Neural progenitor cell (in vitro differentiated cells): ENCODE measurements around the gene RIPOR1. TPM values are rescaled to one million over a fixed set of nuclear protein-coding genes. Genes with fewer than 3 reads are reported as not detected.

Source experiments
- DNase-seq: peaks from one replicate; pipeline ENCODE4 v3.0.0-alpha.2; 2016; ENCODE audit warnings: low spot score
- H2AFZ ChIP-seq: fragments of 200-600 bp; sonication (generic); replicated peaks from 2 replicates; pipeline ENCODE4 v1.6.1; 2016; ENCODE audit warnings: antibody characterized with exemption
- H3F3A ChIP-seq: fragments of 200-600 bp; sonication (generic); 2 replicates; pipeline ENCODE4 v1.6.1; 2016; ENCODE audit warnings: antibody characterized with exemption, low read depth
- H3K27ac ChIP-seq: fragments of 200-600 bp; sonication (generic); 2 replicates; pipeline ENCODE4 v1.5.1; 2016; ENCODE audit warnings: mild to moderate bottlenecking
- H3K27me3 ChIP-seq: fragments of 200-600 bp; sonication (generic); 2 replicates; pipeline ENCODE4 v1.6.1; 2016; ENCODE audit warnings: mild to moderate bottlenecking, moderate library complexity
- H3K36me3 ChIP-seq: fragments of 200-600 bp; sonication (generic); 2 replicates; pipeline ENCODE4 v1.5.1; 2016
- H3K4me1 ChIP-seq: fragments of 200-600 bp; sonication (generic); 2 replicates; pipeline ENCODE4 v1.6.1; 2016; ENCODE audit warnings: mixed run types
- H3K4me2 ChIP-seq: fragments of 200-600 bp; sonication (generic); 2 replicates; pipeline ENCODE4 v1.6.1; 2016
- H3K4me3 ChIP-seq: fragments of 200-600 bp; sonication (generic); 2 replicates; pipeline ENCODE4 v1.5.1; 2016
- H3K79me2 ChIP-seq: fragments of 200-600 bp; sonication (generic); 2 replicates; pipeline ENCODE4 v1.6.1; 2016; ENCODE audit warnings: low read depth
- H3K9ac ChIP-seq: fragments of 200-600 bp; sonication (generic); 2 replicates; pipeline ENCODE4 v1.6.1; 2016
- H3K9me3 ChIP-seq: fragments of 200-600 bp; sonication (generic); 2 replicates; pipeline ENCODE4 v1.5.1; 2016; ENCODE audit warnings: low read depth
- H4K20me1 ChIP-seq: fragments of 200-600 bp; sonication (generic); 2 replicates; pipeline ENCODE4 v1.6.1; 2016; ENCODE audit warnings: low read depth
- H3K27ac Mint-ChIP-seq: 3 replicates; pipeline ENCODE4 v1.8.0; 2021; ENCODE audit warnings: mixed read lengths
- H3K27me3 Mint-ChIP-seq: 2 replicates; pipeline ENCODE4 v1.8.0; 2022; ENCODE audit warnings: low read depth, mild to moderate bottlenecking, inconsistent platforms, moderate library complexity, mixed read lengths; ENCODE audit not compliant: insufficient read depth
- H3K36me3 Mint-ChIP-seq: 3 replicates; pipeline ENCODE4 v1.8.0; 2021; ENCODE audit warnings: mixed read lengths
- H3K4me1 Mint-ChIP-seq: 3 replicates; pipeline ENCODE4 v1.8.0; 2021; ENCODE audit warnings: mixed read lengths
- H3K4me3 Mint-ChIP-seq: 3 replicates; pipeline ENCODE4 v1.8.0; 2021; ENCODE audit warnings: mild to moderate bottlenecking, moderate library complexity, mixed read lengths
- H3K9me3 Mint-ChIP-seq: 3 replicates; pipeline ENCODE4 v1.8.0; 2020; ENCODE audit warnings: mixed read lengths
- CTCF ChIP-seq: fragments of 200-600 bp; sonication (generic); IDR thresholded peaks from 2 replicates; pipeline ENCODE4 v1.5.1; 2017; ENCODE audit warnings: antibody characterized with exemption, mild to moderate bottlenecking
- EZH2 ChIP-seq: fragments of 200-600 bp; sonication (generic); IDR thresholded peaks from 2 replicates; pipeline ENCODE4 v1.6.1; 2017; ENCODE audit warnings: antibody characterized with exemption, mild to moderate bottlenecking, moderate library complexity
- EZH2phosphoT487 ChIP-seq: fragments of 200-600 bp; sonication (generic); IDR thresholded peaks from 2 replicates; pipeline ENCODE4 v1.6.1; 2017; ENCODE audit warnings: antibody characterized with exemption
- total RNA-seq: library from RNA; depleted of rRNA; stranded (reverse); fragments of >200 nt; gene quantifications from 2 replicates; pipeline ENCODE4 v1.2.3, GENCODE V29; 2015; ENCODE audit warnings: low replicate concordance

RIPOR1 gene
- total RNA-seq, 1 donor from 2014 or later = 13.5 TPM

DNA sequence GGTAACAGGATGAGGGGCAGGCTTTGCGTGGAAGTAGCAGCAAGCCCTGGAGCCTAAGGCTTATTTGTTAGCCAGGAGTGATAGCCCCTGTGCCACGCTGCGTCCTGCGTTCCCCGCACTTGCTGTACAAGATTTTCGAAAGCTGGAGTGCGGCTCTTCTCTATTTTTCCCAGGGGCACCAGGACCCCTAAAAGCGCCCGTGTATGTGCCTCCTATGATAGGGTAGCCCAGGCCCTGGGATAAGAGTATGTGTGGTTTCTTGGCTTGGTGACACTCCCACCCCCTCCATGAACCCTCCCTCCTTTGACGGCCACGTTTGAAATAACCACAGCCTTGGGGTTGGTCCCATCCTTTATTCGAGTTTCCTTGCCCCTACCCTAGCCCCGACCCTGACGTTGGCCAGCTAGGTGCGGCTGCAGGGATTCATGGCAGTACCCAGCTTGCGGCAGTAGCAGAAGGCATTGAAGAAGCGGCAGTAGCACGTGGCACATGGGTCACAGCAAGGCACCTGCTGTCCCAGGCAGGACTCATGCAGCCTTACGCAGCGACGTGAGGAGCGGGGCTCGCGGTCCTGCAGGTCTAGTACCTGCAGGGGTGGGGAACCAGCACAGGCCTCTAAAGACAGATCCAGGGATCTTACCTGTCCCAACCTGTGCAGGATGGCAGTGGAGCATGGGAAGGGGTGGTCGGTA lies 46.2 kb upstream of the RIPOR1 start:
- Mint-ChIP-seq H3K4me3 (peak overlapping the region; percentile 99), H3K9me3 (no peaks in the 10 kb centered on the region), H3K27ac (peak overlapping the region; percentile 92), H3K27me3 (peaks cover 6% of the 10 kb centered on the region), H3K4me1 (peaks cover 27% of the 10 kb centered on the region), H3K36me3 (no peaks in the 10 kb centered on the region)
- peak overlapping the region; percentile 75 for H3K4me2 ChIP-seq
- peaks cover 17% of the 10 kb centered on the region for H3F3A ChIP-seq
- H3K27me3 ChIP-seq = no peaks in the 10 kb centered on the region
- peaks cover 4% of the 10 kb centered on the region for H4K20me1 ChIP-seq
- peaks cover 6% of the 10 kb centered on the region for H3K4me1 ChIP-seq
- no peaks in the 10 kb centered on the region for H3K9me3 ChIP-seq
- H2AFZ ChIP-seq = no peak overlapping the region
- TF ChIP-seq EZH2phosphoT487 (no peak), EZH2 (no peak), CTCF (no peak)
- H3K4me3 ChIP-seq = no peak overlapping the region
- no peak for DNase-seq
- H3K79me2 ChIP-seq = peaks cover 29% of the 10 kb centered on the region
- H3K9ac ChIP-seq = no peak overlapping the region
- no peak overlapping the region for H3K27ac ChIP-seq
- no peaks in the 10 kb centered on the region for H3K36me3 ChIP-seq

- peaks cover 6% of the 10 kb centered on the region for H3K27me3 Mint-ChIP-seq
- H2AFZ ChIP-seq = no peak within 1 kb of the TSS
- H3F3A ChIP-seq = peaks cover 17% of the 10 kb centered on the region
- H3K4me2 ChIP-seq = no peak within 1 kb of the TSS
- H3K36me3 ChIP-seq = no peaks in the 10 kb centered on the region
- peaks cover 6% of the 10 kb centered on the region for H3K4me1 ChIP-seq
- peaks cover 31% of the 10 kb centered on the region for H3K4me1 Mint-ChIP-seq
- H3K27ac Mint-ChIP-seq = peak within 1 kb of the TSS; percentile 92
- H3K9ac ChIP-seq = no peak within 1 kb of the TSS
- H3K36me3 Mint-ChIP-seq = no peaks in the 10 kb centered on the region
- H3K27ac ChIP-seq = no peak within 1 kb of the TSS
- TF ChIP-seq EZH2phosphoT487 = no peak
- no peak for TF ChIP-seq CTCF
- no peak for TF ChIP-seq EZH2
- DNase-seq = no peak
- H4K20me1 ChIP-seq = no peaks in the 10 kb centered on the region
- no peak within 1 kb of the TSS for H3K4me3 ChIP-seq
- no peaks in the 10 kb centered on the region for H3K27me3 ChIP-seq
- H3K9me3 Mint-ChIP-seq = no peaks in the 10 kb centered on the region
- peak within 1 kb of the TSS; percentile 99 for H3K4me3 Mint-ChIP-seq
- H3K79me2 ChIP-seq = peaks cover 21% of the 10 kb centered on the region
- H3K9me3 ChIP-seq = no peaks in the 10 kb centered on the region
These were observed 45.5 kb upstream of the RIPOR1 start, which contains the start of gene AGRP for GRCh38 chr16:67483150-67483549. Gene AGRP (minus strand): TSS chr16:67483547. CDS start chr16:67483398, 149 bp downstream.

- no peak for TF ChIP-seq EZH2
- TF ChIP-seq EZH2phosphoT487 = no peak
- TF ChIP-seq CTCF = no peak
- H3K36me3 ChIP-seq = no peaks in the 10 kb centered on the region
- no peak for DNase-seq
- no peaks in the 10 kb centered on the region for H3K9me3 ChIP-seq
- H3K4me1 Mint-ChIP-seq = peaks cover 31% of the 10 kb centered on the region
- no peaks in the 10 kb centered on the region for H3K36me3 Mint-ChIP-seq
- H3K79me2 ChIP-seq = peaks cover 16% of the 10 kb centered on the region
- no peaks in the 10 kb centered on the region for H4K20me1 ChIP-seq
- H3K9ac ChIP-seq = no peak overlapping the region
- H2AFZ ChIP-seq = no peak overlapping the region
- peaks cover 11% of the 10 kb centered on the region for H3K4me1 ChIP-seq
- H3K4me2 ChIP-seq = no peak overlapping the region
- no peaks in the 10 kb centered on the region for H3K27me3 ChIP-seq
- H3F3A ChIP-seq = peaks cover 17% of the 10 kb centered on the region
- peaks cover 6% of the 10 kb centered on the region for H3K27me3 Mint-ChIP-seq
- no peaks in the 10 kb centered on the region for H3K9me3 Mint-ChIP-seq
- no peak overlapping the region for H3K4me3 Mint-ChIP-seq
- no peak overlapping the region for H3K27ac ChIP-seq
- H3K27ac Mint-ChIP-seq = no peak overlapping the region
- no peak overlapping the region for H3K4me3 ChIP-seq
These were observed 44.7 kb upstream of the RIPOR1 start for GRCh38 chr16:67483731-67484525.
